Trophoblast cell (in vitro differentiated cells and primary cell): Measurements from ENCODE around the gene EPHB2.

ENCODE experiments used
- DNase-seq, 2 donors: peaks; one replicate each; pipeline ENCODE4 v3.0.0-alpha.2; 2016
- H2AFZ ChIP-seq: 2 replicates; pipeline ENCODE4 v1.6.1; 2013; ENCODE audit warnings: low read length, moderate library complexity, mild to moderate bottlenecking; ENCODE audit not compliant: insufficient read depth, poor library complexity
- H2AK5ac ChIP-seq: 2 replicates; pipeline ENCODE4 v1.6.1; 2013; ENCODE audit warnings: mild to moderate bottlenecking, low read length
- H2BK120ac ChIP-seq: 2 replicates; pipeline ENCODE4 v1.6.1; 2013; ENCODE audit warnings: low read length, mild to moderate bottlenecking, moderate library complexity; ENCODE audit not compliant: insufficient read depth, poor library complexity
- H2BK12ac ChIP-seq: 2 replicates; pipeline ENCODE4 v1.6.1; 2013; ENCODE audit warnings: mild to moderate bottlenecking, low read length, moderate library complexity
- H2BK5ac ChIP-seq: 2 replicates; pipeline ENCODE4 v1.6.1; 2013; ENCODE audit warnings: low read length, low read depth, moderate library complexity, mild to moderate bottlenecking; ENCODE audit not compliant: poor library complexity
- H3K14ac ChIP-seq: 2 replicates; pipeline ENCODE4 v1.6.1; 2013; ENCODE audit warnings: mild to moderate bottlenecking, low read length
- H3K18ac ChIP-seq: 2 replicates; pipeline ENCODE4 v1.6.1; 2013; ENCODE audit warnings: mild to moderate bottlenecking, low read length
- H3K23ac ChIP-seq: 2 replicates; pipeline ENCODE4 v1.6.1; 2013; ENCODE audit warnings: low read length
- H3K27ac ChIP-seq: 2 replicates; pipeline ENCODE4 v1.5.1; 2013; ENCODE audit warnings: low read depth, mild to moderate bottlenecking, inconsistent platforms, low read length, moderate library complexity
- H3K27me3 ChIP-seq: 2 replicates; pipeline ENCODE4 v1.6.1; 2013; ENCODE audit warnings: inconsistent platforms, mild to moderate bottlenecking, low read length, moderate library complexity; ENCODE audit not compliant: insufficient read depth
- H3K36me3 ChIP-seq, 2 experiments: 1 replicate in 1 of 2; 2 replicates in 1 of 2; pipeline ENCODE4 v1.6.1; 2013; ENCODE audit warnings: low read length in 2 of 2, mild to moderate bottlenecking in 2 of 2, moderate library complexity in 1 of 2; ENCODE audit not compliant: insufficient read depth in 2 of 2, control insufficient read depth in 1 of 2
- H3K4ac ChIP-seq: 2 replicates; pipeline ENCODE4 v1.6.1; 2013; ENCODE audit warnings: low read depth, mild to moderate bottlenecking, low read length, moderate library complexity
- H3K4me1 ChIP-seq, 2 experiments: 1 replicate in 1 of 2; 2 replicates in 1 of 2; pipeline ENCODE4 v1.6.1; 2013; ENCODE audit warnings: low read length in 2 of 2, mild to moderate bottlenecking in 2 of 2, moderate library complexity in 1 of 2; ENCODE audit not compliant: insufficient read depth in 2 of 2, control insufficient read depth in 1 of 2
- H3K4me2 ChIP-seq: 2 replicates; pipeline ENCODE4 v1.6.1; 2013; ENCODE audit warnings: inconsistent platforms, mild to moderate bottlenecking, low read length, moderate library complexity
- H3K4me3 ChIP-seq: 2 replicates; pipeline ENCODE4 v1.5.1; 2013; ENCODE audit warnings: mild to moderate bottlenecking, low read depth, low read length, inconsistent platforms
- H3K79me1 ChIP-seq: one replicate; pipeline ENCODE4 v1.6.1; 2013; ENCODE audit warnings: low read length
- H3K79me2 ChIP-seq: 2 replicates; pipeline ENCODE4 v1.6.1; 2013; ENCODE audit warnings: low read length, mild to moderate bottlenecking; ENCODE audit not compliant: control insufficient read depth, insufficient read depth, poor library complexity
- H3K9ac ChIP-seq: 2 replicates; pipeline ENCODE4 v1.6.1; 2013; ENCODE audit warnings: mild to moderate bottlenecking, low read length
- H3K9me3 ChIP-seq: 2 replicates; pipeline ENCODE4 v1.6.1; 2013; ENCODE audit warnings: low read depth, mild to moderate bottlenecking, control low read depth, inconsistent platforms, low read length; ENCODE audit not compliant: insufficient read depth
- H4K12ac ChIP-seq: 2 replicates; pipeline ENCODE4 v1.6.1; 2013; ENCODE audit warnings: low read depth, mild to moderate bottlenecking, low read length, moderate library complexity
- H4K8ac ChIP-seq: 2 replicates; pipeline ENCODE4 v1.6.1; 2013; ENCODE audit warnings: low read depth, mild to moderate bottlenecking, low read length, moderate library complexity
- H4K91ac ChIP-seq: one replicate; pipeline ENCODE4 v1.6.1; 2013; ENCODE audit warnings: low read depth, mild to moderate bottlenecking, low read length, moderate library complexity
- WGBS: extraction: QIAGEN DNeasy Blood & Tissue Kit; methylation state at CpG from one replicate; pipeline ENCODE4 v1.1.7; 2013; ENCODE audit warnings: missing lambda C conversion rate; ENCODE audit not compliant: insufficient read length, insufficient coverage; ENCODE audit errors: extremely low coverage; 5-methylcytosine and 5-hydroxymethylcytosine counted together

Gene EPHB2

DNA sequence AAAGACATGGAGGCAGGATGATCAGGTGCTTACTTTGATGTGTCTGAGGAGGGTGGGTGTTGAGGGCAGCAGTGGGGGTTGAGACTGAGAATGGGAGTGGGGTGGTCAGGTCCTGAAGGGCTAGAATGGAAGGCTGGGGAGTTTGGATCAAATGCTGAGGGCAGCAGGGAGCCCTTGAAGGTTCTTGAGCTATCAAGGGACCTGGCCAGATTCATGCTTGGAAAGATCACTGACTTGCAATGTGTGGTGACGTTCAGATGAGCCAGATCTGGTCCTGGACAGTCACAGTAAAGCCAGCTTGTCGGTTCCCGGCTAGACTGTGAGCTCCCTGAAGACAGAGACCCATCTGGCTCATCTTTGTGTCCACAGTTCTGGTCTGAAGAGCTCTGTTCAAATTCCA lies 3.8 kb downstream of the EPHB2 start:
- WGBS: no CpG with 5 or more reads among the region's 3 CpGs
- H2BK5ac ChIP-seq: no peak overlapping the region
- no peak overlapping the region for H3K23ac ChIP-seq

DNA sequence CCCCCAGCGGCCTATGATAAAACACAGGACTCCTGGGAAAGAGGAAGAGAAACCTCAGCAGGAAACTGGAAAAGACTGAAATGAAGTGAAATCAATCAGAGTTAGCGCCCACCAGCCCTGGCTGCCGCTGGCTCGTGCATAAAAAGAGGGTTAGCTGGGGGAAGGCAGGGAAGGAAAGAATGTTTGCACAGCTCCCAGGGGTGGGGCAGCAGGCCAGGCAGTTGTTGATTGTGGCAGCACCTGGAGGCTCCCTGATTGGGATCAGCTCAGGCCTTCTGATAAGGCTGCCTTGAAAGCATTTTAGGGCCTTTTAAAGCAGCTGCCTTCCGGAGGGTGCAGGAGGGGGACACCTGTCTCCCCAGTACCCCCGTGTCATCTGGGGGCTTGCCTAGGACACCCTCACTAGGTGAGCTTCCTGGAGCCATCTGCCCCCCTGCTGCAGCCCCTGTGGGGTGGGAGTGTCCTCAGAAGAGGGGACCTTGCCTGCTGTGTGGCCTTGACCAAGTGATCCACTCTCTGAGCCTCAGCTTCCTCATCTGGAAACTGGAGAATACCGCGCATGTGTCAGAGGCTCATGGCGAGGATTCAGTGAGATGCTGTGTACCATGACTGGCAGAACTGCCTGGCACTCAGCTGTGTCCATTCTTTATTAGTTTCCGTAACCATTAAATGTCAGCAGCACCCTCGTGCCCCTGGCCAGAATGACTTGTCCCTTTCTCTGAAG lies 6.6 kb downstream of the EPHB2 start:
- Histone ChIP-seq H3K4me2 (no peak overlapping the region), H4K12ac (no peak overlapping the region), H3K79me2 (no peaks in the 10 kb centered on the region), H2BK120ac (no peak overlapping the region), H3K9me3 (peaks cover 2% of the 10 kb centered on the region), H4K8ac (no peak overlapping the region), H3K27ac (no peak overlapping the region), H3K4me1 (no peaks in the 10 kb centered on the region), H2BK5ac (no peak overlapping the region), H3K23ac (no peak overlapping the region), H3K4ac (no peak overlapping the region), H2AFZ (no peak overlapping the region), H3K4me3 (no peak overlapping the region), H3K18ac (no peak overlapping the region), H3K14ac (no peak overlapping the region), H3K36me3 (no peaks in the 10 kb centered on the region), H2AK5ac (no peak overlapping the region), H3K9ac (no peak overlapping the region), H3K79me1 (no peaks in the 10 kb centered on the region), H4K91ac (no peak overlapping the region), H3K27me3 (peaks cover 10% of the 10 kb centered on the region), H2BK12ac (no peak overlapping the region)
- WGBS: no CpG with 5 or more reads among the region's 11 CpGs
- no peak for DNase-seq

More for the DNA sequence above, 3.8 kb downstream of the EPHB2 start:
- Histone ChIP-seq H4K12ac (no peak overlapping the region), H2AFZ (no peak overlapping the region), H3K9ac (no peak overlapping the region), H3K4me2 (no peak overlapping the region), H3K4me1 (peaks cover 0 to 2% of the 10 kb centered on the region in 2 experiments), H3K36me3 (no peaks in the 10 kb centered on the region), H3K14ac (no peak overlapping the region), H2AK5ac (no peak overlapping the region), H4K91ac (no peak overlapping the region), H3K79me1 (no peaks in the 10 kb centered on the region), H2BK12ac (no peak overlapping the region), H3K27me3 (peaks cover 22% of the 10 kb centered on the region), H3K18ac (no peak overlapping the region), H4K8ac (no peak overlapping the region), H3K4ac (no peak overlapping the region), H2BK120ac (no peak overlapping the region), H3K27ac (no peak overlapping the region), H3K79me2 (no peaks in the 10 kb centered on the region), H3K4me3 (no peak overlapping the region), H3K9me3 (peaks cover 2% of the 10 kb centered on the region)
- DNase-seq: no peak

DNA sequence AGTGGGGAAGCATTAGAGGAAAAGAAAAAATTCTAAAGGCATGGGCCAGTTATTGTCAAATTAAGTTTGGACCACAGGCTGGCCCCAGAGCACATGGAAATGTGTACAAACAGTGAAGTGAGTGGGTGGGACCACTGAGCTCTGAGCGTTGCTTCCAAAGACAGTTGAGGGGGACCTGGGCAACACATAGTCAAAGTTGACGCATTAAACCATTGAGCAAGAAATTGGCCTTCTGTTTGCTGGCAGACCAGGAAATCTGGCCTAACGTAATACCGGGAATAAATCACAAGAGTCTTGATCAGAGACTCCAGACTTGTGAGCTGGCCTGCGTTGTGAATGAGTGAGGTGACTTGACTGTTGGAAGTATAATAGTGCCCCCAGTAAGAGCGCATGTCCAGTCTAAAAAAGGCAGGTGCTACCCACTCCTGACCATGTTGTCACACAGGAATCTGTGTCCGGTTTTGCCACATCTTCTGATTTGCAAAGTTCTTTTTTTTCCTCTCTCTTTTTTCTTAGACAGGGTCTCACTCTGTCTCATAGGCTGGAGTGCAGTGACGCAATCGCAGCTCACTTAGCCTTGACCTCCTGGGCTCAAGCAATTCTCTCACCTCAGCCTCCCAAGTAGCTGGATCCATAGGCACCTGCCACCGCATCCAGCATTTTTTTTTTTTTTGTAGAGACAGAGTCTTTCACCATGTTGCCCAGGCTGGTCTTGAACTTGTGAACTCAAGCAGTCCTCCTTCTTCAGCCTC lies 10.7 kb downstream of the EPHB2 start:
- Histone ChIP-seq H3K4ac (no peak overlapping the region), H2AFZ (no peak overlapping the region), H3K9ac (no peak overlapping the region), H3K14ac (no peak overlapping the region), H2BK5ac (no peak overlapping the region), H4K91ac (no peak overlapping the region), H3K9me3 (peaks cover 2% of the 10 kb centered on the region), H3K27me3 (no peaks in the 10 kb centered on the region), H2AK5ac (no peak overlapping the region), H4K12ac (no peak overlapping the region), H3K36me3 (no peaks in the 10 kb centered on the region), H4K8ac (no peak overlapping the region), H2BK12ac (no peak overlapping the region), H3K79me1 (no peaks in the 10 kb centered on the region), H3K4me1 (no peaks in the 10 kb centered on the region), H3K18ac (no peak overlapping the region), H3K27ac (no peak overlapping the region), H3K79me2 (no peaks in the 10 kb centered on the region), H3K4me3 (no peak overlapping the region), H3K4me2 (no peak overlapping the region), H3K23ac (no peak overlapping the region), H2BK120ac (no peak overlapping the region)
- DNase-seq: no peak
- no CpG with 5 or more reads among the region's 10 CpGs for WGBS

DNA sequence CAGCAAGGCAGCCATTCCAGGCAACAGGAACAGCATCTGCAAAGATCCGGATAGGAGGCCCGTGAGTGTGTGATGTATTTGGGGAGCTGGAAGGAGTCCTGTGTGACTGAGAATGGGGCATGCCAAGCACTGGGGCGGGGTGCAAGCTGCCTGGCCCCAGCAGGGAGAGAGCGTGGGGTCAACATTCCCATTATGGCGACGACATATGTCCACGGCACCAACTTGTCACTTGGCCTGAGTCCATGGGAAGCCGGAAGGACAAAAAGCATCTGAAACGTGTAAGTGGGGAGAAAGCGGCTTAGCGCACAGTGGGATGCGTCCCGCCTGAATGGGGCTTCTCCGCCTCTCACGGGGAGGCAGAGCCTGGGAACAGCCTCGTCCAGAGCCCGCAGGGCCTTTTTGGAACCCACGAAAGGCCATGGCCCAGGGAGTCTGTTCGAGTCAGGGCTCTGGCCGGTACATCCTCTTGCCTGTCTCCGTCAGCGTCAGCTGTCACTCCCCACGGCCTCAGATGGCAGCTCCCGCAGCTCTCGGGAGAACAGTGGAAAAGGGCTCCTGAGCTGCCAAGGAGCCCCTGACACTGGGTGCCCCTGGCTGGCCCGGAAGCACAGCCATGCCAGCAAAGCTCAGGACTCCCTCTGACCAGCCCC lies 12.4 kb downstream of the EPHB2 start:
- no peak overlapping the region for H3K4me3 ChIP-seq
- H3K79me2 ChIP-seq: no peaks in the 10 kb centered on the region
- no peak for DNase-seq
- no peak overlapping the region for H3K4me2 ChIP-seq
- H2BK120ac ChIP-seq: no peak overlapping the region
- H3K27ac ChIP-seq: no peak overlapping the region
- no peak overlapping the region for H2BK12ac ChIP-seq
- peaks cover 2% of the 10 kb centered on the region for H3K9me3 ChIP-seq
- H3K36me3 ChIP-seq: no peaks in the 10 kb centered on the region
- H3K14ac ChIP-seq: no peak overlapping the region
- no peak overlapping the region for H3K9ac ChIP-seq
- no peak overlapping the region for H4K12ac ChIP-seq
- no peak overlapping the region for H2AK5ac ChIP-seq
- H3K4ac ChIP-seq: no peak overlapping the region
- no peak overlapping the region for H3K18ac ChIP-seq
- no peak overlapping the region for H3K23ac ChIP-seq
- no peaks in the 10 kb centered on the region for H3K79me1 ChIP-seq
- no CpG with 5 or more reads among the region's 26 CpGs for WGBS
- H2AFZ ChIP-seq: no peak overlapping the region
- H4K91ac ChIP-seq: no peak overlapping the region
- H4K8ac ChIP-seq: no peak overlapping the region
- H3K4me1 ChIP-seq: no peaks in the 10 kb centered on the region
- no peak overlapping the region for H2BK5ac ChIP-seq
- H3K27me3 ChIP-seq: no peaks in the 10 kb centered on the region
